GM19240 (cell line): ENCODE data around the gene NFIX.

Experiments used
- DNase-seq: peaks from one replicate; pipeline ENCODE4 v3.0.0; 2011; ENCODE audit warnings: low spot score; ENCODE audit not compliant: insufficient read length

Gene NFIX

DNA sequence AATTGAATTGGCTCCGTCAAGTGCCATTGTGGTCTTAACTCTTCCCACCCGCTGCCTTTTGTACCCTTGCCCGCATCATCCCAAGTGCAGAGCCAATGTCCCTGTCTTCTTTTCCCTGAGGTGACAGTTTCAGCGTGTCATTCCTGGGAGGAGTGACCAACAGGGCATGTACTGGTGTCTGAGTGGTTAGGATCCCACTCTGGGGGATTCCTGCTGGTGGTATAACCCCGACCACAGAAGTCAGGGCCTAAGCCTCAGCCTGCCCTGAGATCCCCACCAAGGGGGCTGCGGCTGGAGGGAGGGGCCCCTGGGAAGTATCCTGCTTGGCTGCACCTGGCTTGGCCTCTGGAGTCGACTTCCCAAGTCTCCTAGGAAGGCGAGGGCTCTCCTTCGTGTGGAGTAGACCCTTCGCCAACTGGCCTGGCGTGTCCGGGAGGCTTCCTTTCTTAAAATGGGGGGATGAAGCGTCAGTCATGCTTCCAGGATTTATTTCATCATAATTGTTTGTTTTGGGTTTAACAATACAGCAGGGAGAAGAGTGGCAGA is 40.6 kb downstream of the NFIX start:
- no peak for DNase-seq

- DNase-seq, result no peak
Measured at GRCh38 chr19:13036366-13036976, 41.2 kb downstream of the NFIX start.

DNA sequence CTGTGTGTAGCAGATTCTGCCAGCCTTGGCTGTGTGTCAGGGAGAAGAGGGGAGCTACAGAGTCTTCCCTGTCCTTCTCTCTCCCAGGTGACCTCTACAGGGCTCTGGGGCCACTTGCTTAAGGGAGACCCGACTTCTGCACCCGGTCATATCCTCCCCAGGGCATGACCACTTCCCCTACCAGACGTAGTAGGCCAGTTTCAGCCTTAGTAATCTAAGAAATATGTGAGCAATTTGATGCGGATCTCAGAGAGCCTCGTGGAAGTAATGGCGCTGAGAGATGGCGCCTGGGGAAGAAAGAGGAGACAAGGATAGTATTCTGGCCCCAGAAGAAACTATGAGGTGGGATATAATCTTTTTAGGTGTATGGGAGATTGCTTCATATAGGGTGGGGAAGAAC is 41.9 kb downstream of the NFIX start:
- no peak for DNase-seq

DNA sequence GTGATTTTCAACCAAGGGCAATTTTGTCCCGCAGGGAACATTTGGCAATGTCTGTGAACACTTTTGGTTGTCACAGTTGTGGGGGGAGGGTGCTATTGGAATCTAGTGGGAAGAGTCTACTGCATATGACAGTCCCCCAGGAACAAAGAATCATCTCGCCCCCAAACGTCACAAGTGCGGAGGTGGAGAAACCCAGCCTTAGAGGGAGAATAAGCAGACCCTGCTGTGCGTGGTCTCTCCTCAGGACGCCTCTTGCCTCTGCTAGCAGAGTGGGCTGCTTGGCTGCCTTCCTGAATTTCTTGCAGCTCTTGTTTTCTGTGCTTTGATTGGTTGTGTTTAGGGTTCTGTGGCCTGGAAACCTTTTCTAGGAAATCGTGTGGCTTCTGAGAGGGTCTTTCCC is 42.5 kb downstream of the NFIX start:
- no peak for DNase-seq

DNA sequence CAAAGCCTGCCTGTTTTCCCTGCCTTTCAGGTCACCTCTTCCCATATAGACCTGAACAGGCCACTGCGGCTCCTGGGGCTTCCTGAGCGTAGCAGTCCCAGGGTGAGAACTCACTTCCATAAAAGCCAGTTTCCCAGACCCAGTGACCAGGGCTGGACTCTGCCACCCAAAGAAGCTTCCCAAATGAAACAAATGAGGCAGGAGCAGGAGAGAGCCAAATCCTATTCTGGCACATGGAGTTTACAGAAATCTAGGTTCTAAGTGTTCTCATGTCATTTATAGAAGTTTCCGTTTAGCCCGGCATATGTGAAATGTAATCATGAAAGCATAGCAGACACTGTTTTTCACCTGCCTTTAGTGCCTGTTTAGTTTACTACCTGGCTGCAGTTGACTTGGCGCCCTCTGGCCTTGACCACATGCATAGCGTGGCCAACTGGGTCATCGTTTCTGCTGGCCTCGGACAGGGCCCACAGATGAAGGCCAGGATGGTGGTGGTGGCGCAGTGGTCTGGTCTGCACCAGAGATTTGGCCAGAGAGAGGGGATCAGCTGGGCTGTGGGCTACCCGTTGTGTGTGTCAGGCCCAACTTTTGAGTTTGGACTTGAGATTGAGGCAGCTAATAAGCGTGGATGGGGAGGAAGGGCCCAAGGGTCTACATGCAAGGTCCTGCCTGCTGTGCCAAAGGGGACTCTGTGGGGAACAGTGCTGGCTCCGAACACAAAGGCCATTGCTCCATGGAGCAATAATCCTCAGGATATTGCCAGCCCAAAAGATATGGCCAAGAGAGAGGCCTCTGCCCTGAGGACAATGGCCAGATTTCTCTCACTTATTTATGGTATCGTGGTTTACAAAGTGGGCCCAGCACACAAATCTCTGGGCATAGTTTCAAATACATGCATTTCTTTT is 43.3 kb downstream of the NFIX start:
- no peak for DNase-seq

DNA sequence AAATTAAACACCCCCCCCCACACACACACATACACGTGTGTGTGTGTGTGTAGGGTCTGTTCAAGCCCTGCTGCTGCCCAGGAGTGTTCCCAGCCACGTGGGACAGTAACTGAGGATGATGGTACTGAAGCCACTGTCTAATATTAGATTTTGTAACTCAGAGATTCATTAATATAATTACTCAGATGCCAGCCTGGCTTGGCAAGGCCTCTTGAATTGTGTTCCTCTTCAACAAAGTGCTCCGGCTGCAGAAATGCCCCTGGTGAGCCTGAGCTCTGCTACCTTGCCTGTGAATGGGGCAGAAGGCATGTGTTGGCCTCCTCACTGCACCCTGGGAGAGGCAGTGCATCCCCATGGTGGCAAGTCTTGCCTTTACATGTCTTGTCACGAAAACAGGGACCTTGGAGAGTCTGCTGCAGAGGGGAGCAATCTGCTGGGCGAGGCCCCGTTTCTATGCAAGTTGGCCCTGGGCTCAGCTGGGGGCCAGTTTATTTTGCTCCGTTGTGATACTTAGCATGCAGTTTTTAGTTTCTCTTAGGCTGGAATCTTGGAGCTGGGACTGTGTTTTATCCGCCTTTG is 44.0 kb downstream of the NFIX start:
- no peak for DNase-seq

- no peak for DNase-seq
Measured at GRCh38 chr19:13040232-13040947, 45.1 kb downstream of the NFIX start.

GRCh38 chr19:13040948-13041292 is 45.6 kb downstream of the NFIX start:
- no peak for DNase-seq

DNA sequence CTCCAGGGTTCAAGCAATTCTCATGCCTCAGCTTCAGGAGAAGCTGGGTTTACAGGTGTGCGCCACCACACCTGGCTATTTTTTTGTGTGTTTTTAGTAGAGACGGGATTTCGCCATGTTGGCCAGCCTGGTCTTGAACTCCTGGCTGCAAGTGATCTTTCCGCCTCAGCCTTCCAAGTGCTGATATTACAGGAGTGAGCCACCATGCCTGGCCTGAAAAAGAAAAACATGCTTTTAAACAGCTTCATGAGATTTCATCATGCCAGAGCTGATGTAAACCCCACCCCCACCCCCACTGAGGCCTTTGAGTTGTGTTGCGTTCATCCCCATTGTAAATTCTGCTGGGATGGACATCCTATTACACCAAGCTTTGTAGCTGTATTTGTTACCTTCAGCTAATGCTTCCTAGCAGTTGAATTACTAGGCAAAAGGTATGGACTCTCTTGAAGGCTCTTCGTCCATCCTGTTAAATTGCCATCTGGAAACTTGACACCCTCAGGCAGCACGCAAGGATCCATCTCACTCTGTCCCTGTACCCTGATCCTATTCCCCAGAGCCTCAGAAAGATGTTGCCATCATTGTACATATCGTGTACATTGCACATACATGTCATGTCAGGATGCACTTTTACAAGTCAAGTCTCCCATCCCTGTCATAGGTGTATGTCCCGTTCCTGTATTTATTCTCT is 47.3 kb downstream of the NFIX start:
- DNase-seq, result no peak

DNA sequence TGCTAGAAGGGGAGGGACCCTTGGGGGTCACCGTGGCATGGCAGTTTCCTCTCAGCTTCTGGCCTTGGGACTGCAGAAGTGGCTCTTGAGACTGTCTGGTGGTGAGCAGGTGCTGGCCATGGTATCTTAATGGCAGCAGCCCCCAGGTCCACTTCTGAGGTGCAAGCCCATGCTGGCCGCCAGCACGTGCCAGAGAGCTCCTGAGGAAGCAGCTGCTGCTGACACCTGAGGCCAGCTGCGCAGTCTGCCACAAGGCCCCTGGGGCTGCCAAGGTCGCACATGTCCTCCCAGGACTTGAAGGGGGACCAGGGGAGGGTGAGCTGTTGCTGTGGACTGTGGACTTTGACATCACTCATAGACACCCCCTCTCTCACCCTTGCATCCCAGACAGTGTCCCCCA is 48.0 kb downstream of the NFIX start:
- DNase-seq, result no peak

GRCh38 chr19:13044231-13044836 is 49.1 kb downstream of the NFIX start:
- no peak for DNase-seq

DNA sequence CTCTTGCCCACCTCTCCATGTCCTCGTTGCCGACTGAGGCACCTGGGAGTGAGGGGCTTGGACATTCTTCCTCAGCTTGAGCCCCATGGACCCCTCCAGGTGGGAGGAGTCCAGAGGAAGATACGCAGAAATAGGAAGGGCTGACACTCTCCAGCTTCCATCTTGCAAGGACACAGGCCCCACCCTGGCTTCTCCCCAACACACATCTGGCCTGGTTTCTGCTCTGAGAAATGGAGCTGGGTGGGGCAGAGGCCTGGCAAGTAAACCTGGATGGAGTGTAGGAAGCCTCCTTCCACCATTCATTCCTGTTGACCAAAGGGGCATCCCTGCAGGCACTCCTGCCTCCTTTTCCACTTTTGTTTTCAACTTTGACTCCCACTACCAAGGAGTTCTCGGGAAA is 50.5 kb downstream of the NFIX start:
- DNase-seq, result no peak

DNA sequence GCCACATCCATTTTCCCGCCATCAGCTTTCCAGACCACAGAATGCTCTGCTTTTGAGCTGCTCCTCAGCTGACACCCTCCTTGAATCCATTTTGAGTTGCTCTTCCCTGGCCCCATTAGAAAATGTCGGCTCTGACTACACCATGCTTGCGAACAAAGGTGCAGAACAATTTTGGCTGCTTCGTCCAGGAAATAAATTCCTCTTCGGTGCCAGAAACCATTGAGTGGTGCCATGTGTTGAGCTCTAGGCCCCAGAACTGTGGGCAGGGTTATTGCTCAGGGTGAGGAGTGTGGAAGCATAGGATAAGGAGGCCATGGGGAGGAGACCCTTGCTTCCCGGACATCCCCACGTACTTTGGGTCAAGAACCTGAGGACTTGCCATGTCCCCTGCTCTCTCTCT is 52.1 kb downstream of the NFIX start:
- DNase-seq, result no peak

DNA sequence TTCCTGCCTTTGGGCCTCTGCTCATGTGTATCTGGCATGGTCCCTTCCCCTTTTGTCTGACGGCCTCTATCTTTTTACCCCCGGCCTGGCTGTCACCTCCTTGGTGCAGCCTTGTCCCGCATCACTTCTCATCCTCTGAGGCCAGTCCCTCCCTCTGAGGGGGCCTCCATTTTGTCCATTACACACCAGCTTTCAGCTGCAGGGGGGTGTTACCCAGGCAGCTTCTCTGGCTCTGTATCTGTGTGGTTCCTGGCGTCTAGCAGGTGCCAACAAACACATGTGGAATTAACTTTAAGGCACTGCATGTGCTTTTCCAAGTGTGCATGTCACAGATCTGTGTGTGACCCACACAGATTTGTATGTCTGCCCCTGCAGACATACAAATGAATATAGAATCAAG is 55.0 kb downstream of the NFIX start:
- DNase-seq, result no peak

- no peak for DNase-seq
Measured at GRCh38 chr19:13051557-13052165, 56.4 kb downstream of the NFIX start.

DNA sequence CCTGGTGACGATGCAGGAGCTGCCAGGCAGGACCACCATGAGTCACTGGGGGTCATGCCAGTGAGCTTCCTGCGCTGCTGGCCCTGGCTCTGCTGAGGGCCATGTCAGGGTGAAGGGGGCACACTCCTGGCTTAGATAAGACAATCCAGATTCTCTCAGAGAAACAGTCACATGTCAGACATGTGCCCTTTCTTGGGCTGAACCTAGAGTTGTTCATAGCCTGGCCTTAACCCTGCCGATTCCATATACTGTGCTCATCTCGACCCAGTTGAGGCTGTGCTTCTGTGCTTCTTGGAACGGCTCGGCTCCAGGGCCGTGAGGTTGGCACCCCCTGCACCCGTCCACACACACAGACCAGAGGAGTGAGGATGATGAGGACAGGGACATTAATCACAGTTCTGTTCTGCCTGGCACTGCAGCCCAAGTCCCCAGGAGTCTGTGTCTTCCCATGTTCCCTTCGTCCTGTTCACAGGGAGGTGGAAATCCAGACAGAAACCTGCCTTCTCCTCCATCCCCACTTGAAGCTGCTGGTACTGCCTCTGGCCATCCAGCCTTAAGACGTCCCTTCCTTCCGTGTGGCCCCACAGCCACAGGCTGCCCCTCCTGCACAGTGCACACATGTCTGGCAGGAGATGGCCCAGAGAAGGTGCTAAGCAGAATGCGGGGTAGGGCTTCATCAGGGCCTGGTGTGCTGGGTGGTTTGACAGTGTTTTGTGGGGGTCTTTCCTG is 57.3 kb downstream of the NFIX start:
- DNase-seq, result no peak

- DNase-seq, result no peak
Measured at GRCh38 chr19:13053238-13053637, 58.0 kb downstream of the NFIX start.

DNA sequence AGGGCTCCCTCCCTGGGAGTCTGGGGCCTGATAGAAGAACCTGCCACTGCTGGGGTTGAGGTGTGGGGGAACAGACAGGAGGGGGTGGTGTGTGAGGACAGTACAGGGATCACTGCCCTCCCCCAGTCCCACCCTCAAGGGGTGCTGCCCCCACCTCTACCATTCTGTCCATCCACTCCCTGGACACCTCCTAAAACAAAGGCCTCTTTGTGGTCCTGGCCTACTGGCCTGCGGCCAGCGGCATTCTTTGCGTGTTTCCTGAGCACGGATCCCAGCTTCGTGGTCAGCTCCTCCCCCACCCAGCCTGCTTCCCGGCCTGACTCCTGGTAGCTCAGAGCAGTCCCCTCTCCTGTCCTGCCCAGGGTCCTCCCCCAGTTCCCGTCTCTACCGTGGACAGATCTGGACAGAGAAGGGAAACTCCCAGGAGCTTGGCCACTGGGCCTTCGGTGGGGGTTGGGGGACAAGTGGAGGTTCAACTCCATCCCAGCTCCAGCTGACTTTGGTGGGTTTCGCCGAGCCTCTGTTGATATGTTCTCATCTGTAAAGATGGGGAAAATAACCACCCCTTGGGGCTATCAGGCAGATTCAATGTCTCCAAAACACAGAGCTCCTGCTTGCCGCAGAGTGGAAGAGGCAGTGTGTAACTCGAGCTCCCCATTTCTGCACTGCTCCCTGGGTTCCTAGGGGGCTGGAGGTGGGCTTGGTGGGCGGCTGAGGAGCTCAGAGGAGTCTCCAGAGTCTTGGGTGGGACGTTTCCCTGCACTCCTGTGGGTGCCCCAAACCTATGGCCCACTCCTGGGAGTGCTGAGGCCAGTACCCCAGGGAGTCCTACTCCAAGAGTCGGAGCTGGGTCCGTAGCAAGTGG is 58.7 kb downstream of the NFIX start:
- no peak for DNase-seq
